Measurements from ENCODE around the gene CPAMD8.

- TF ChIP-seq POLR2A (IDR thresholded peaks at IDR 0.05) (no peak), CTCF (IDR thresholded peaks at IDR 0.05) (no peak), EP300 (IDR thresholded peaks at IDR 0.05) (no peak)
Observed at GRCh38 chr19:16938211-16938610, 88.4 kb downstream of the CPAMD8 start.
